Stimulated activated naive CD4-positive, alpha-beta T cell (primary cell): ENCODE measurements around the gene CYP24A1.

Experiments used
- DNase-seq, 6 experiments: peaks; one replicate each; lab custom pipeline; 2025; lab: John Stamatoyannopoulos, UW

The CYP24A1 gene

GRCh38 chr20:54174457-54175175, 830 bp upstream of the CYP24A1 start:
- no peak for DNase-seq

- DNase-seq, result no peak
Measured at GRCh38 chr20:54172856-54173652, 732 bp downstream of the CYP24A1 start.

DNA sequence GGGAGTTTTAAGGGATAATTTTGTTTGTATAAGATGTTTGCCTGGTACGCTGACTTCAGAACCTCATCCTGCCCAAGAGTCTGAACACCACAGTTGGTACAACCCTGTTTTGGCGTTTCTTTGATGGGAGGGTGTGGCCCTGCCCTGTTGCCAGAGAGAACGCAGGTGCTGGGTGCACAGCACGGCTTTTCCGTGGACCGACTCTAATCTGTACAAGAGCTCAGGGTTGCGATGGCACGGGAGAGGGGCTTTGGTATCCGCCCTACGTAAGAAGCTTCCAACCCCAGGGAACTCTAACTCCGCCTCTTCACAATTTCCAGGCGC, 1.3 kb downstream of the CYP24A1 start:
- DNase-seq, result no peak

DNA sequence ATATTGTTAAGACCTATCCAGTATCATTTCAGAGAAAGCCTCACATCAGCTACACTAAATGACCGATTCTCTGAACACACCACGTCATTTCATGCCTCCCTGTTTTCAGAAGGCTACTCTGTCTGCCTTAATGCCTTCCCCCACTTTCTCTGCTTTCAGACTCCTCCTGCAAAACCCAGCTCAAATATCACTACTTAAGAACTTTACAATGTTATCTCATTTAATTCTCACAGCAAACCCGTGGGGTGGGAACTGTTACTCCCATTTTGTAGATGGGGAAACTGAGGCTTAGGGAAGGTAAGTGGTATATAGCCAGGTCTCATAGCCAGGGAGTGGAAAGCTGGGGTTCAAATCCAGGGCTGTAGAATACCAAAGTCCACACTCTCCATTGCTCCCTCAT, 2.8 kb downstream of the CYP24A1 start:
- no peak for DNase-seq

GRCh38 chr20:54170026-54170471, 3.7 kb downstream of the CYP24A1 start:
- no peak for DNase-seq

DNA sequence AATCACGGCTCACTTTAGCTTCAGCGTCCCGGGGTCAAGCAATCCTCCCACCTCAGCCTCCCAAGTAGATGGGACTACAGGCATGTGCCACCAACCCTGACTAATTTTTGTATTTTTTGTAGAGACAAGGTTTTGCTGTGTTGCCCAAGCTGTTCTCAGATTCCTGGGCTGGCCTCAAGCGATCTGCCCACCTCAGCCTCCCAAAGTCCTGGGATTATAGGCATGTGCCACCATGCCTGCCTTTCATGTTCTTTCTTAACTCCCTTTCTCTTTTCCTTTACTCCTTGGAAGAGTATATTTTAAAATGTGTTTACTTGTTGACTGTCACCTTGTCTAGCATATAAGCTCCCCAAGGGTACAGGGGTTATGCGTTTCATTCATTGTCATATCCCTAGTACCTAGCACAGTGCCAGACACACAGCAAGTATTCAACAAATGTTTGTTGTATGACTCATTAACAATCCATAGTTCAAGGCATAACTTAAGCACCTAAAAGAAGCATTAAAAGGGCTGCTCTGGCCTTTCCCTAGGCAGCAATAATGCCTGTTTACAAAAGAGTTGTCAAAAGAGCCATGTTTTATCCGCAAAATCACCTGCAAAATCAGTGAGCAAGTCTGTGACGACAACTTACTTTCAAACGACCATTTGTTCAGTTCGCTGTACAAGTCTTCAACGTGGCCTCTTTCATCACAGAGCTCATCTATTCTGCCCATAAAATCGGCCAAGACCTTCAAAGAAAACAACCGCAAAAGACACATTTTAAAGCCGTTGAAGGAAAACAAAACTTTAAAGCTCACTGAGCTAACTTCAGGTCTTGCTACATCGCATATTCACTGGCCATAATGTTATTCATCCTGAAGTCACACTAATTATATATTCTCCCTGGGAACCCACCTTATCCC, 4.6 kb downstream of the CYP24A1 start:
- DNase-seq, result no peak

GRCh38 chr20:54167909-54168872, 5.6 kb downstream of the CYP24A1 start:
- no peak for DNase-seq

DNA sequence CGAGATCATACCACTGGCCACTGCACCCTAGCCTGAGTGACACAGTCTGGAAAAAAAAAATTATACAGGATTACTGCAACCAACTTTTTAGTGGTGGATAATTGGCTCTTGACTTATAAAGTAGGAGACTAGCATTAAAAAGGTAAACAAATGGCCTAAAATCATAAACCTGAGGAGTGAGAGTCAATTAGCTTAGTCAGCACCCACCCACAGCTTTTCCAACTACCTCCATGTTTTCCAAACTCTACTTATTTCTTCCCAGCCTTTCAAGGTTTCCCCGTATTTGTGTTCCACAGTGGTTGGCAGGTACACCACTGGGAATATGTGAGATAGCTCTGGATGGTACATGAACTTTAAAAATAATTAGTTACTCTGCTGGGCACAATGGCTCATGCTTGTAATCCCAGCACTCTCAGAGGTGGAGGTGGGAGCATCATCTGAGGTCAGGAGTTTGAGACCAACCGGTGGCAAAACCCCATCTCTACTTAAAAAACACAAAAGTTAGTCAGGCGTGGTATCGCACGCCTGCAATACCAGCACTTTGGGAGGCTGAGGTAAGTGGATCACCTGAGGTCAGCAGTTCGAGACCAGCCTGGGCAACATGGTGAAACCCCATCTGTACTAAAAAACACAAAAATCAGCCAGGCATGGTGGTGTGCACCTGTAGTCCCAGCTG, 6.7 kb downstream of the CYP24A1 start:
- no peak for DNase-seq

- no peak for DNase-seq
Measured at GRCh38 chr20:54165803-54166202, 8.0 kb downstream of the CYP24A1 start.

DNA sequence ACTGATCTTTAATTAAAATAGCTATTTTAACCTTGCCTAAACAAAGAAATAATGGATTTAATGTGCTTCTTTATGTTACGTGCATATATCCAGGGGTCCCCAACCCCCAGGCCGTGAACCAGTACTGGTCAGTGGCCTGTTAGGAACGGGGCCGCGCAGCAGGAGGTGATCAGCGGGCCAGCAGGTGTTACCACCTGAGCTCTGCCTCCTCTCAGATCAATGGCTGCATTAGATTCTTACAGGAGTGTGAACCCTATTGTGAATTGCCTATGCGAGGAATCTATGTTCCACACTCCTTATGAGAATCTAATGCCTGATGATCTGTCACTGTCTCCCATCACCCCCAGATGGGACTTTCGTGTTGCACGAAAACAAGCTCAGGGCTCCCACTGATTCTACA, 8.8 kb downstream of the CYP24A1 start:
- no peak for DNase-seq

DNA sequence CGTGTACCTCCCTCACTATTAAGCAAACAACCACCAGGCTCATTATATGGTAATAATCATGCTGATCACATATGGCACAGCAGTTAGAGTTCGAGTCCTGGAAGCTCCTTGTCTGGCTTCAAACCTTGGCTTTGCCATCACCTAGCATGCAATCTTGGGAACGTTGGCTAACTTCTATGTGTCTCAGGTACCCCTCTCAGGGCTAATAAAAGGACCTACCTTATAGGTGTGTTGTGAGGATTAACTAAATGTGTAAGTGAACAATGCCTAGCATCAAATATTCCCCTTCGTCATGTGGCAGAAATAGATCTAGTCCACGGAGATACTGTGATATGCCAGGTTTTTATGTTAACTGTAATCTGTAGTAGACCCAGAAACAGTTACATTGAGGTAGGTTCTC, 10.4 kb downstream of the CYP24A1 start:
- DNase-seq, result no peak

GRCh38 chr20:54162378-54163009, 11.3 kb downstream of the CYP24A1 start:
- DNase-seq, result no peak

DNA sequence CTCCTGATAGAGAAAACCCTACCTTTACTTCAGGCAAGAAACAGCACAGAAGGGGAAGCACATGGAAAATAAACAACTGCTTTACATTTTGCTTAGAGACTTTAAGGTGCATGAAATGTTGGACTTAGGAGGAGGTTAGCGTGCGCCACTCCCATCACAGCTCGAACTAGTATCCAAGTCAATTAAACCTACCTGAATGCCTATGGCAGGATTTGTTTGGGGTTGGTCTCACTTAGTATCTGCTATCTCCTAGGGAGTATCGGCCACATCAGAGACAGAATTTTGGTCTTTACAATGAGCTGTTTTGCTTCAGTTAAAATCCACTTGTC, 12.0 kb downstream of the CYP24A1 start:
- no peak for DNase-seq

GRCh38 chr20:54161008-54161820, 12.6 kb downstream of the CYP24A1 start:
- no peak for DNase-seq

DNA sequence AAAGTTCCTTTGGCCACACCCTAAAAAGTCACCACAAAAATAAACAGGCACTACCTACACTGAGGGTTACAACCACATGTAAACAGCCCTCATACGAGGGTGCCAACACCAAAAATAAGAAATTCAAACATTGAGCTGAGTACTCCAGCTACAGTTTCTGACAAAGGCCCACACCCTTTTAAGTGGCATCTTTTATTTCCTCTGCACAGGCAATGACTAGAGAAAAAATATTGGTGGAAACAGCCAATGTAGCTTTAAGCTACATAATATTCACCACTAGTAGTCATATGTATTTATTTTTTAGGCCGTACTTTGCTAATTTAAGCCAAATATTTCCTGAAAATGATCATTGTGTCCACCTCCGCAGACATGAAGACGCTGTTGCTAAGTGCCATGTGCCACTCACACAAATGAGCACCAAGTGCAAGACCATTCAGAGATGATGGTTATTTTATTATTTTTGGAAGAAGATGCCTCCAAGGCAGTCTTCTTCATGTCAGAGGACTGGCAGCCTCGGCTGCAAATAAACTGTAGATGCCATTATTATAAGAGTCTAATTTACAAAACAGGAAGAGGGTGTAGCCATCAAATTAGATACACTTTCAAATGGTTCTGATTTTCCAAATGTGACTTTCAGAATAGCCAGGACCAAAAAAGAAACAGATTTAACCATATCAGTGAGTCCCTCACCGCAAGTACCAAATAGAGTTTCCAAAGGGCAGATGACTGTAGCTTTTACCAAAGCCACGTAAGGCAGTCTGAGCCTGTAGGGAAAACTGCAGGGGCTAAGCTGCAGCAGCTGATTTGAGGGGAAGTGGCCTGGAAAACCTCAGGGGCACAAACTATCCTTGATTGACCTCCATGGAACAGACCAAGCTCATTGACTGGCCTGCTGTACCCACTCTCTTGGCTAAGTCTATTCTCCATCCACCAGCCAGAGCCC, 13.4 kb downstream of the CYP24A1 start:
- DNase-seq, result no peak

DNA sequence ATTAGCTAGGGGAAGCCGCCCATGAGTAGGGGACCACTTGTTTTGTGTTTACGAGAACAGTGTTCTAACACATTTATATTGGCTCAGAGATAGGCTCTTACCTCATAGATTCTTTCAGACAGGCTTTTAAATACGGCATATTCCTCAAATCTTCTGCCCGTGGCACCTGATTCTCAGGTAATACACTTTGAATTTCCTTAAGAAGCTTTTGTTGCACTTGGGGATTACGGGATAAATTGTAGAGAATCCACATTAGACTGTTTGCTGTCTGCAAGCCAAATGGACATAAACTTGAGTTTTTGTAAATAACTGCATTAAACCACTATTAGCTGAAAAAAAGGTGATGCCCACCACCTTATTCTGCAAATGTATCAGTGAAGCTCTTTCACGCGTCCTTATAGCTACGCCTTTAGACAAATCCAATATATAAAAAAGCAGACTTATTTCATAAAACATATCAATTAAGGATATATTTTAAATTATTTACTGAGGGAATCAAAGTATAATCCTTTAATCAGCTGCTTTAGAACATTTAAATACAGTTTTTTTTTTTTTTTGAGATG, 14.8 kb downstream of the CYP24A1 start:
- DNase-seq, result no peak

- DNase-seq, result no peak
Measured at GRCh38 chr20:54158226-54158625, 15.6 kb downstream of the CYP24A1 start.
